DOHH2 (cell line): ENCODE measurements around the gene CDK5RAP3.

Experiments used
- CTCF ChIP-seq: fragments of 200-600 bp; sonication (generic); IDR thresholded peaks from one replicate; pipeline ENCODE4 v1.5.1; 2014; ENCODE audit warnings: antibody characterized with exemption, mild to moderate bottlenecking, low read depth, low read length; ENCODE audit not compliant: poor library complexity, severe bottlenecking
- EZH2phosphoT487 ChIP-seq: fragments of 200-600 bp; sonication (generic); IDR thresholded peaks from 2 replicates; pipeline ENCODE4 v1.6.1; 2017; ENCODE audit warnings: borderline replicate concordance, mild to moderate bottlenecking, antibody characterized with exemption, low read length, moderate library complexity, mixed read lengths

- TF ChIP-seq CTCF (no peak), EZH2phosphoT487 (no peak)
Observed at GRCh38 chr17:47973541-47973940, 2.6 kb downstream of the CDK5RAP3 start.
